GM18511 (cell line): ENCODE data around the gene ACOT11.
A peak's percentile ranks its signal among the peaks of the same experiment; 100 is the strongest.
"Not testable (repeated sequence)": the region's sequence is repeated elsewhere in the genome, so short reads cannot be mapped to it uniquely, and the experiment has no call there.

Experiments
- ATAC-seq: cut with Tn5 transposase; IDR thresholded peaks from one replicate; pipeline ENCODE4 v1.9.1; 2021; ENCODE audit warnings: mild to moderate bottlenecking, moderate library complexity; ENCODE audit not compliant: unreplicated experiment

The ACOT11 gene

DNA sequence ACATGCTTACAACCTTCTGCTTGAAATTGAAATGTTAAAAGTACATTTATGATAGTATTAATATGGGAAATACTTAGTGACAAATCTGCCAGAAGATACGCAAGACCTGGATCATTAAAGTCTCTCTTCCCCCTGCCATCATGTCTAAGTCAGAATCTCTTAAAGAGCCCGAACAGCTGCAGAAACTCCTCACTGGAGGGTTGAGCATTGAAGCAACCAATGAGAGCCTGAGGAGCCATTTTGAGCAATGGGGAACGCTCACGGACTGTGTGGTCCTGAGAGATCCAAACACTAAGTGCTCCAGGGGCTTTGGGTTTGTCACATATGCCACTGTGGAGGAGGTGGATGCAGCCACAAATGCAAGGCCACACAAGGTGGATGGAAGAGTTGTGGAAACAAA lies 11.4 kb upstream of the ACOT11 start:
- ATAC-seq, result not testable (repeated sequence)

DNA sequence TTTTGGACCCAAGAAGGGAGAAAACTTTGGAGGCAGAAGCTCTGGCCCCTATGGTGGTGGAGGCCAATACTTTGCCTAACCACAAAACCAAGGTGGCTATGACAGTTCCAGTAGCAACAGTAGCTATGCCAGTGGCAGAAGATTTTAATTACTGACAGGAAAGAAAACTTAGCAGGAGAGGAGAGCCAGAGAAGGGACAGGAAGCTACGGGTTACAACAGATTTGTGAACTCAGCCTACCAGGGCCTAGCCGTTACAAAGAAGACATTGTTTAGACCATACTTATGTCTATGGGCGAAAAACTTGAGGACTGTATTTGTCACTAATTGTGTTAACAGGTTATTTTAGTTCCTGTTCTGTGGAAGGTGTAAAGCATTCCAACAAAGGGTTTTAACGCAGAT lies 10.4 kb upstream of the ACOT11 start:
- ATAC-seq, result no peak

DNA sequence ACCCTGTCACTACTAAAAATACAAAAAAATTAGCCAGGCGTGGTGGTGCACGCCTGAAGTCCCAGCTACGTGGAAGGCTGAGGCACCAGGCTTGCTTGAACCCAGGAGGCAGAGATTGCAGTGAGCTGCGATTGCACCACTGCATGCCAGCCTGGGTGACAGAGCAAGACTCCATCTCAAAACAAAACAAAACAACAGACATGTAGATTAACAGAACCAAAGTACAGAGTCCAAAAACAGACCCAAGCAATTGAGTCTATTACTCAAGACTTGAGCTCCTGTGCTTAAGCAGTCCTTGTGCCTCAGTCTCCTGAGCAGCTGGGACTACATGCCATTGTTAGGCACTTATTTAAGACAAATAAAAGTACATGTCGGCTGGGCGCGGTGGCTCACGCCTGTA lies 9.5 kb upstream of the ACOT11 start:
- ATAC-seq, result no peak

DNA sequence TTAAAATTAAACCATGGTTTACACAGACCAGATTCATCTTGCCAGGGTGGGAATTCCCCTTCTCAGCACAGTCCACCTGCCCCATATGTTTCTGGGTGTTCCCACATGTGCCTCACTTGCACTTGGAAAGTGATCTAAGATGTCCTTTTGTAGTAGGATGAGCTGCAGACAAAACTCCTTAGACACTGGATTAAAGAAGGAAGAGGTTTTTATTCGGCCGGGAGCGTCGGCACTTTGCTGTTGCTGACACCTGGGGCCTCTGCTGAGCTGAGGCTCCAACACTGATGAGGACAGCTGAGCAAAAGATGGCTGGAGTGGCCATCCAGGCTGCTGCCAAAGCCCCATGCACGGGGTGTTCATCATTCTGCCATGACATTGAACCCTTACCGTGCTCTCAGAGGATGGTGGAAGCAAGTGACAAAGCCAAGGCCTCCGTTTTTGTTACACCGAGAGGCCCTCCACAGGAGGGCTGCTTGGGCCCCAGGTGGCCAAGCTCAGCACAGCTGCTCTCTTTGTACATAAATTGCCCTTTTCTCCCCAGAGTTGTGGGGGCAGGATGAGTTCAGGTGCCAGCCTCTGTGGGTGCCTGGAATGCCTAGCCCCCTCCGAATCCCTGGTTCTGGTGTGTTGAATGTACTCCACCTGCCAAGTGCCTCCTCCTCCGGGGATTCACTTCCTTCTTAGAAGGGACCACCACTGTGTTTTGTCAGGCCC lies 7.3 kb upstream of the ACOT11 start:
- no peak for ATAC-seq

DNA sequence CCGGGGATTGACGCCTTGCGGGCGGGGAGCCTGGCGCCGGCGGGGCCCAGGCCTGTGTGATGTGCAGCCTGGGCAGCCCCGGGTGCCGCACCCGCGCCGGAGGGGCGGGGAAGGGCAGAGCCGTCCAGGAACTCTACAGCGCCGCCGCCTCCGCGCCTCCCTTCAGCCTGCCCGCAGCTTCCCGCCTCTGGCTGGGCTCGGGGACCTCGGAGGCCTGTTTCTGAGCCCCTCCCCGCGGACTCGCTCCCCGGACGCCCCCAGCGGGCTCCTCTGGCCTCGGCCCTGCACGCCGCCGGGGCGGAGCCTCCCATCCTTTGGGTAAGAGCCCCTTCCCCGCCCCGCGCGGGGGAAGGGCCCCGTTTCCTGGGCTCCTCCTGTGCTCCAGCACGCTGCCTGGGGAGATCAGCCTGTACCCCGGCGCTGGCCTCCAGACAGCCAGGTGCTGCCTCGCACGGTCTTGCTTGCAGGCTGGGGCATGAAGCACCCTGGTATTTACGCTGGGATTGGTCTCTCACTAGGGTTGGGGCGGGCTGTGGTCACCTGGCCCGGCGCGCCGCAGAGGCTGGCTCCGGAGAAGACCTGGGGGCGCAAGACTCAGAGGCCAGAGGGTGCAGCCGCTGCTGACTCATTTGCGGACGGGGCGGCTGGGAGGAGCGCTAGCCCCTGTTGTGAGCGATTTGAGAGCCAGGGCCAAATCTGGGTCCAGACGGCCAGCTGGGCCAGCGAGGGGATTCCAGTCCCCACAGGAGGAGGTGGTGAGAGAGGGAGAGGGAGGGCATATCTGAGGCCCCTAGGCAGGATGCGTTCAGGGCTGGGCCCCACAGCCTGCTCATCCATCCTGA lies 5.7 kb upstream of the ACOT11 start:
- peak; percentile 87 for ATAC-seq

DNA sequence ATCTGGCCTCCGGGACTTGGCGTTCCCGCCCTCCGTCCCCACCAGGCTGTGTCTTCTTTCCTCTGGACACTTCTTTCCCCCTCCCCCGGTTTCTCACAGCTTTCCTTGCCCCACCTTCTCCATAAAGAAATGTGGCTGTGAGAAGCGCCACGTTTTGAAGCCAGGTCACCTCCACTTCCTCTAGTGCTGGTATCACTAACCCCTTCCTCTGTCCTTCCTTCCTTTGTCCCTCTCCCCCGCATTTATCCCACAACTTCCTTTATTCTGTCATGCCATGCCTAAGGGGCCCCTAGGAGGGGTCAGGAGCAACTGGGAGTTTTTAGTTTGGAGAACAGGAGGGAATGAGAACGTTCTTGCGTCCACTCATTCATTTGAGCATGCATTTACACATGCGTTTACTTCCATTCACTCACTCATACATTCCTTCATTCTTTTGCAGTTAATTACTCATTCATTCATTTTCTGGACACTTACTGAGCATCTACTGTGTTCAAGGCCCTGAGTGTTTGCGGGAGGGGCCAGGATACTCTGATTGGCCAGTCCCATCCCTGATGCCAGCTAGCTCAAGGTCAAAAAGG lies 5.0 kb upstream of the ACOT11 start:
- ATAC-seq, result no peak

DNA sequence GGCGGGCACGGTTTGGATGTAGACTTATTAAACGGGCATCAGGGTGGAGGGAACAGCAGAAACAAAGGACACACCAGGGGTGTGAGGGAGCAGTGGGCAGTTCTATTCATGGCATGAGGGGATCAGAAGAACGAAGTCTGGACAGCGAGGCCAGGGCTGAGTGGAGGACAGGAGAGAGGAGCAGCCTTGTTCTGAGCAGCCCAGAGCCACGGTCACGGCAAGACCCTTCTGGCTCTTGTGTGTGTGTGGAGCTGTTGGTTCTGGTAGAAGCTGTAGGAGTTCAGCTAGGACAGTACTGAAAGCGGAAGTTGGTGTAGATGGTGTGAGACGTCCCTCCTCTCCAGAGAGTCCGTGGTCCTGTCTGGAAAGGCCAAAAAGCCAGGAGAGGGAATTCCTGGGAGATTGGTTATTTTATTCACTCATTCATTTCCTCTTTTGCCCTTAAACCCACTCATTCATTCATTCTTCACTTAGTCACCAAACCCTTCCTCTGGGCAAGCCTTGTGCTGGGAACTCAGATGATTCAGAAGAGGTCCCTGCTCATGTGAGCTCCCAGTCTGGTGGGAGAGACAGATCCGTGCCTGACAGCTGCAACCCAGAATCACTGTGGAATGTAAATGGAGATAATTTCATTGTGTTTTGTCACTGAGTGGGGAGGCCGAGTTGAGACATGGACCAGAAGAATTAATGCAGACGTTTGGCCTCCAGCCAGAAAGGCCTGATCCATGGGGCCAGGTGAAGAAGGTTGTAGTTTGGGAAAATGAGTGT lies 4.1 kb upstream of the ACOT11 start:
- no peak for ATAC-seq

DNA sequence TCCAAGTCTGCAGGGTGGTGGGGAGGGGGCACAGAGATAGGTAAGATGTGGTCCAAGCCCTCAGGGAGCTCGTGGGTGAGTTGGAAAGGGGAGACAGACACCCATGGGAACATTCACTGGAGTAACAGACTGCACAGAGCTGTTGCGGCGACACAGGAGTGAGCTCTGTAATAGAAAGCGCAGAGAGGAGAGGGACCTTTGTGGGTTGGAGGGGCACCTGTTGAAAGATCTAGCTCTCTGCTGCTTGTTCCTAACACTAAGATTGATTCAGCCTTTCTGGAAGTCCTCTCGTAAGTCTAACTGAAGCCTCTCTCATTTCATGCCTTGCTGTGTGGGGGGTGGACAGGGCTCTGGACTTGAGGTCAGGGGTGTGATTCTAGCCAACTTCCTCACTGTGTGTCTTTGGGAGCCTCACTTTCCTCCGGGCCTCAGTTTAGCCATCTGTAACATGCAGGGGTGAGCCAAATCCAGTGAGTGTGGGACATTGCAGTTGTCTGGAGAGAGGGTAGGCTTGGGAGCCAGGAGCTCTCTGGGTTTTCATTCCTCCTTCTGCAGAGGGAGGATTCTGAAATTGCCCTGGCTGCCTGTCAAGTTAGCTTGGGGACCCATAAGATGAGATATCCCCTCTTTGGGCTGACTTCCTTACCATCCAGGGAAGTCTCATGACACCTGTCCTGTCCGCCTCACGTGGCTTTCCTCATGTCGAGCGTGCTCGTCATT lies 2.0 kb upstream of the ACOT11 start:
- ATAC-seq, result no peak

DNA sequence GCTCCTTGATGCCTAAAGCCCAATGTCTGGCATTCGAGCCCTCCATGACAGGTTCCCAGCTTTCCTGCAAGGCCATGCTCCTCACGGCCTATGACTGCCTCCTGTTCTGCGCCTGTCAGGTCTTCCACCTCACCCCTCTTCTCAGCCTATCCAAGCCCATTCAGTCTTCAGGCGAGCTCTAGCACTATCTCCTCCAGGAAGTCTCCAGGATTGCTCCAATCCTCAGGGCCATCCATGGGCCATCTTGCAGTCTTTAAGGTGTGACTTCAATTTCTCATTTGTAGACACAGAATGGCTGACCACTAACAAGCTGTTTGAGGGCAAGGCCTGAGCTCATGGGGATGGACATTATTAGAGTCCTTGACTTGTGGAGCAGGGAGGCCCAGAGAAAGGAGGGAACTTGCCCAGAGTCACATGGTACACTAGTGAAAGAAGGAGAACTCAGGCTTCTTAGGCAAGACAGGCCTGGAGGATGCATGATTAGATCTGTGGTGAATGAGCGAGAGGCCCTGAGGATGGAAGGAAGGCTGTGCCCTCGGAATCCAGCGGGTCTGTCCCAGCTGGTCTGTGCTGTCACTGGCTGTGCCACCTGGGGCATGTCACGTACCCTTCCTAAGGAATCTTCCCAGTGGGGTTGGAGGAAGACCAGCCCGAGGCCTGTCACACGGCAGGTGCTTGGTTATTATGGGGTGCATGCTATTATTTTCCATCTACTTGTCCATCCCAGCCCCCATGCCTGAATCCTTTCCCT lies 1.2 kb upstream of the ACOT11 start:
- no peak for ATAC-seq

DNA sequence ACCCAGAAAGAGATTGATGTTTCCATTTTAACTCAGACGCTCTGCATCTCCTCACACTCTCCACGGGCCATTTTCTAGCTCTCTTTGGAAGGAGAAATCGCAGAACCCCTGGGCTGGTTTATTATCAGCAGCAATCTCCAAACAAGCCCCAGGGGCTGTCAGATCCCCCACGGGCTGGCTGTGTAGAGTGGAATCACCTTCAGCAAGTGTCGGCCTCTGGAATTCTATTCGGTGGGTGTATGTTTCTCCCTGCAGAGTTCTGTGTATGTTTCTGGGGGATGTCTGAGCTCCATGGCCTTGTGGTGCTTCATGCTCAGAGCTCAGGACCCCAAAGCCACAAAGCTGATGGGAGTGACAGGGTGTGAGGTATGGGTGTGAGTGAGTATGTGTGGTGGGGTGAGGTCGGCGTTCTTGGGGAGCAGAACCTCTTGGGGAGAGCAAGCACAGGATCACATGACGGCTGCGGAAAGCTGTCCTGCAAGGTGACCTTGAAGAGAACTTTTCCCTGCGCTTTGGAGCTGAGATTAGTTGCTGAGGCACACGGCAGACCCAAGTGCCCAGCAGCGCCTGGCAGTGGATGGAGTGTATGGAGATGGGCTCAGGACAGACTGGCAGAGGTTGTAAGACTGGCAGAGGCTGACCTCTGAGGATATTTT lies 489 bp downstream of the ACOT11 start:
- ATAC-seq, result no peak

DNA sequence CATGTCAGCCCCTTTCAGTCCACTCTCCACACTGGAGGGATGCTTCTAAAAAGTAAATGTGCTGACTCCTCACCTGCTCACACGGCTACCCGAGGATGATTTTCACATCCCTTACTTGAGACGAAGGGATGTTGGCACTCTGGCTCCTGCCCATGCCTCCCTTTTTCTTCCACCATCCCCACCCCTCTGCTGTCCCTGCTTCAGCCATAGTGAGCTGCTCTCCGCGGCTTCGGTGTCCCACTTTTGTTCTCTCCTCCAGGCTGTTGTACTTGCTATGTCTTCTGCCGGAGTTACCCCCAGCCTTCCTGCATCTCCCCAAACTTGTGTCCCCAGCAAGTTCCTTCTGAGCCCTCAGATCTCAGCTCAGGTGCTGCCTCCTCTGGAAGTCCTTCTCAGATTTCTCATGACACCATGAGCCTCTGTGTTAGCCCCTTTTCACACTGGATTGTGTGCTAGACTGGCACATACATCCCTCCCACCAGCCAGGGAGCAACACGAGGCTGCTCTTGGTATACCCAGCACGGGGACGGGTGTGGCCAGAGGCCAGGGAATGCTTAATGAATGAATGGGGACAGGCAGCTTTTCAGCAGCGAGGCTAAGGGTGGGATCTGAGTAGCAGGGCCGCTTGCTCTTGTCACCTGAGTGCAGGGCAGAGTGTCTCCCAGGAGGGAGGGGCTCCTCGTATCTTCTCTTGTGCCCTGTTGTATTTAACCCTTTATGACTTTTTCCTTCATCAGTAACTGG lies 1.3 kb downstream of the ACOT11 start:
- no peak for ATAC-seq

DNA sequence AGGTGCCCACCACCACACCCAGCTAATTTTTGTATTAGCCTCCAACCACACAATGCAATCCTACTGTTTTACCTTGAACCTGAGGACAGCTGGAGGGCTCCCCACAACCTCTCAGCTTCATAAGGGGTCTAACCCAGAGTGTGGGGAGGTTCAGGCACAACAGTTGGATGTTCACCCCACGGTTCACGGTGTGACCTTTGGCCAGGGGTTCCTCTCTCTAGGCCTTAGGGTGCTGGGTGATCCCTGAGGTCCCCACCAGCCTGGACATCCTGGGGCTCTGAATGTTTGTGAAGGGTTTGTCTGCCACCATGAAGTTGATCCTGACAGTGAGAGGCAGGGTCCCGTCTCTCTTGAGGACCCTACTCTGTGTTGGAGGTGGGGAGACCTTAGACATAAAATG lies 3.9 kb downstream of the ACOT11 start:
- no peak for ATAC-seq

DNA sequence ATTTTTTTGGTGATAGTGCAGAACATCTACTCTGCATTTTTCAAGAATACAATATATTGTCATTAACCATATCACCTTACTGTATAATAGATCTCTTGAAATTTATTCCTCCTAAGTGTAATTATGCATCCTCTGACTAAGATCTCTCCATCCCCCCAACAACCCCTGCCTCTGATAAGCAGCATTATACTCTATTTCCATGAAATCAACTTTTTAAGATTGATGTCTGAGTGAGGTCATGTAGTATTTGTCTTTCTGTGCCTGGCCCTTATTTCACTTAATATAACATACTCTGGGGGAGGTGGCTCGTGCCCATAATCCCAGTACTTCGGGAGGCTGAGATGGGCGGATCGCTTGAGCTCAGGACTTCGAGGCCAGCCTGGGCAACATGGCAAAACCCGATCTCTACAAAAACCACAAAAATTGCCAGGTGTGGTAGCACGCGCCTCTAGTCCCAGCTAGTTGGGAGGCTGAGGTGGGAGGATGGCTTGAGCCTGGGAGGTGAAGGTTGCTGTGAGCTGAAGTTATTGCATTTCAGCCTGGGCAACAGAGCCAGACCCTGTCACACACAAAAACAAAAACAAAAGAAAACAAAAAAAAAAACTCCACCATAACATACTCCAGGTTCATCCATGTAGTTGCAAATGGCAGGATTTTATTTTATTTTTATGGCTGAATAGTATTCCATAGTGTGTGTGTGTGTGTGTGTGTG lies 5.7 kb downstream of the ACOT11 start:
- ATAC-seq, result no peak

DNA sequence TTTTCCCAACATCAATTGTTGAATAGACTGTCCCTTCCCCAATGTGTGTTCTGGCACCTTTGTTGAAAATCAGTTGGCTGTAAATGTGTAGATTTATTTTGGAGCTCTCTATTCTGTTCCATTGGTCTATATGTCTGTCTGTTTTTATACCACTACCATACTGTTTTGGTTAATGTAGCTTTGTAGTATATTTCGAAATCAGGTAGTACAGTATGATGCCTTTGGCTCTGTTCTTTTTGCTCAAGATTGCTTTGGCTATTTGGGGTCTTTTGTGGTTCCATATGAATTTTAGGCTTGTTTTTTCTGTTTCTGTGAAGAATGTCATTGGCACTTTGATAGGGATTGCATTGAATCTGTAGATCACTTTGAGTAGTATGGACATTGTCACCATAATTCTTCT lies 8.1 kb downstream of the ACOT11 start:
- no peak for ATAC-seq

DNA sequence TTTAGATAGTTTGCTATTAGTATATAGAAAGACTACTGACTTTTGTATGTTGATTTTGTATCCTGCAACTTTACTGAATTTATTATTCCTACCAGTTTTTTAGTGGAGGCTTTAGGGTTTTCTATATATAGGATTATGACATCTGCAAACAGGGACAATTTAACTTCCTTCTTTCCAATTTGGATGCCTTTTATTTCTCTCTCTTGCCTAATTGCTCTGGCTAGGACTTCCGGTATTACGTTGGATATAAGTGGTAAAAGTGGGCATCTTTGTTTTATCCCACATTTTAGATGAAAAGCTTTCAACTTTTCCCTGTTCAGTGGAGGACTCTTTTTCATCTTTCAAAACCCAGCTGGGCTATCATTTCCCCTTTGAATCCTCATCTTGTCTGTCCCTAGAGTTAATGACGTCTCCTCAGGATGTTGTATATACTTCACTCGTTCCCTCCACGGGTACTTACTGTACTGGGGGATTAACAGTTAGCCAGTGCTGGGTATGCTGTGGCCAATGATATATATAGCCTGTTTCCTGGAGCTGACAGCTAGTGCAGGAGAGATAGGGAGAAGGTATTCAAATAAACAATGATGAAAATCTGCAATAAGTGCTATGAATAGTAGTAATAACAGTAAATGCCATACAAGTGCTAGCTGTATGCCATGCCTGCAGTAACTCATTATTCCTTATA lies 9.8 kb downstream of the ACOT11 start:
- ATAC-seq, result no peak

DNA sequence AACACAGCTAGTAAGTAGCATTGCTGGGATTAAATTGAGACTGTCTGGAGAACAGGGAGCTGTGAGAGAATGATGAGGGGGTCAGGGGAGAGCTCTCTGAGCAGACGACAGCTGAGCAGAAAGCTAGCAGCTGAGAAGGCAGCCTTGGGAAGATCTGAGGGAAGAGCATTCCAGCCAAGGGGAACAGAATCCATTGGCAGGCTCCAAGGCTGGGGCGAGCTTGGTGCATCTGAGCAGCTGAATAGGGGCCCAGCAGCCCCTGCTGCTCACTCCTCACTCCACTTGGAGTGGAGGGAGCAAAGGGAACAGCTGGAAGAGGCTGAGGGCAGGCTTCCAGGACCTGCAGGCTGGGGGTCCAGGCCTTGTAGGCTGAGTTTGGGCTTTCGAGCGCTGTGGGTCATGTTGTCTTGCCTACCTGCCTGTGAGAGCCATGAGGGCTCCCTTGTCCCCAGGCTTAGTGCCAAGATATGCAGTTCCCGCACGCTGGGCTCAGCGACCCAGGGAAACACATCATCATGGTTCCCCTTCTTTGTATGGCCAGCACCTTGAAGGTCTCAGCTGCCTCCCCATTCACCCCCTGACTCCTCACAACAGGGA lies 10.5 kb downstream of the ACOT11 start:
- no peak for ATAC-seq

DNA sequence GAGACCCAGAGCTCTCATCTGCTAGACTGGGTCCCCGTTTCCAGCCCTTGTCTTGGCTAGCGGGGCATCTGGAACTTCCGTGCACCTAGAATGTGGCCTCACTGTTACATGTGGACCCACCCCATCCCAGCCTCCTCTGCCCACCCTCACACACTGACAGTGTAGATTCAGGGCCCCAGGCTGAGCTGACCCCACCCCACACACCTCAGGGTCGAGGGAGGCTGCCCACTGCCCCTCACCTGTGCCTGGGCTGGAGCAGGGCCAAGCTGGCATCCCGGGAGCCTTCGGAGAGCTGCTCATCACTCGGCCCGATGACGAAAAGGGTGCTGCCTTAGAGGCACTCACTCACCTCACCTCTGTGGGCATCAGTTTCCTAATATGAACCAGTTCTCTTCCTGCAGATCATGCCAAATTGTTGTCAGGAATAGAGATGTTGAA lies 11.1 kb downstream of the ACOT11 start:
- ATAC-seq, result no peak
